Parietal lobe (tissue), 1 donor: Measurements from ENCODE around the gene LIMK1. TPM values are rescaled to one million over a fixed set of nuclear protein-coding genes. Genes with fewer than 3 reads are reported as not detected.

ENCODE experiments used
- total RNA-seq: library from RNA; depleted of rRNA; stranded (reverse); fragments of >200 nt; gene quantifications from one replicate; pipeline ENCODE4 v1.2.3, GENCODE V29; 2014

The LIMK1 gene
- total RNA-seq, result 21.9 TPM

GRCh38 chr7:74083117-74083876, at the start of gene LIMK1:
TSS of gene LIMK1 (plus strand) at chr7:74083804. CDS start at chr7:74083991, 187 bp downstream.

Other genes with a start within 250 kb of the LIMK1 start
- gene METTL27, start 241.3 kb upstream of the LIMK1 start, total RNA-seq, result 0.94 TPM
- gene TMEM270, start 222.6 kb upstream of the LIMK1 start, total RNA-seq, result not detected
- 6.9 TPM for gene ELN, start 55.6 kb upstream of the LIMK1 start, total RNA-seq
- gene EIF4H, start 90.6 kb downstream of the LIMK1 start, total RNA-seq, result 147 TPM
- gene LAT2, start 126.2 kb downstream of the LIMK1 start, total RNA-seq, result 1.3 TPM
- gene RFC2, start 170.6 kb downstream of the LIMK1 start, total RNA-seq, result 25.4 TPM
- 178 TPM for gene CLIP2, start 205.6 kb downstream of the LIMK1 start, total RNA-seq